Measurements from ENCODE around the gene HNRNPC. TPM values are rescaled to one million over a fixed set of nuclear protein-coding genes. Genes with fewer than 3 reads are reported as not detected.
"Not testable (repeated sequence)": the region's sequence is repeated elsewhere in the genome, so short reads cannot be mapped to it uniquely, and the experiment has no call there.

The HNRNPC gene
- total RNA-seq, 1 experiment from 2014 or later, result 1,144 TPM

GRCh38 chr14:21169573-21169972 lies 99.7 kb downstream of the HNRNPC start:
- H3K4me3 ChIP-seq (ENCODE audit: low read length), result no peak overlapping the region
- no peak overlapping the region for H3K9ac ChIP-seq (ENCODE audit: low read length)
- H3K4me2 ChIP-seq (ENCODE audit: low read depth, low read length, poor library complexity, severe bottlenecking), result no peak overlapping the region
- no peaks in the 10 kb centered on the region for H3K9me2 ChIP-seq (replicated peaks; ENCODE audit: insufficient read depth, low read length)
- H3K27me3 ChIP-seq (ENCODE audit: low read length), result peaks cover 8% of the 10 kb centered on the region; the same call in 1 of the 2 replicates
- no peaks in the 10 kb centered on the region for H3K36me3 ChIP-seq (ENCODE audit: insufficient read depth, low read length)
- no peaks in the 10 kb centered on the region for H3K79me2 ChIP-seq (ENCODE audit: low read length)
- no peak overlapping the region for H2AFZ ChIP-seq (ENCODE audit: low read length)
- H3K27ac ChIP-seq (ENCODE audit: low read length), result no peak overlapping the region
- DNase-seq, result no peak
- peaks cover 6% of the 10 kb centered on the region; the same call in 1 of the 2 replicates for H3K9me3 ChIP-seq (ENCODE audit: low read length)
- no peaks in the 10 kb centered on the region for H3K4me1 ChIP-seq (ENCODE audit: low read length)
- no peaks in the 10 kb centered on the region for H4K20me1 ChIP-seq (ENCODE audit: insufficient read depth, low read depth, low read length)

GRCh38 chr14:21168055-21168454 lies 101.2 kb downstream of the HNRNPC start:
- no peak overlapping the region for H3K4me2 ChIP-seq (ENCODE audit: low read depth, low read length, poor library complexity, severe bottlenecking)
- no peak overlapping the region for H3K27ac ChIP-seq (ENCODE audit: low read length)
- no peak overlapping the region for H3K9ac ChIP-seq (ENCODE audit: low read length)
- H3K4me1 ChIP-seq (ENCODE audit: low read length), result no peaks in the 10 kb centered on the region
- no peaks in the 10 kb centered on the region for H3K36me3 ChIP-seq (ENCODE audit: insufficient read depth, low read length)
- H2AFZ ChIP-seq (ENCODE audit: low read length), result no peak overlapping the region
- H3K27me3 ChIP-seq (ENCODE audit: low read length), result peaks cover 8% of the 10 kb centered on the region; the same call in 1 of the 2 replicates
- no peaks in the 10 kb centered on the region for H3K79me2 ChIP-seq (ENCODE audit: low read length)
- H3K9me2 ChIP-seq (replicated peaks; ENCODE audit: insufficient read depth, low read length), result no peaks in the 10 kb centered on the region
- DNase-seq, result no peak
- no peaks in the 10 kb centered on the region for H4K20me1 ChIP-seq (ENCODE audit: insufficient read depth, low read depth, low read length)
- peaks cover 6% of the 10 kb centered on the region; the same call in 1 of the 2 replicates for H3K9me3 ChIP-seq (ENCODE audit: low read length)
- H3K4me3 ChIP-seq (ENCODE audit: low read length), result no peak overlapping the region

DNA sequence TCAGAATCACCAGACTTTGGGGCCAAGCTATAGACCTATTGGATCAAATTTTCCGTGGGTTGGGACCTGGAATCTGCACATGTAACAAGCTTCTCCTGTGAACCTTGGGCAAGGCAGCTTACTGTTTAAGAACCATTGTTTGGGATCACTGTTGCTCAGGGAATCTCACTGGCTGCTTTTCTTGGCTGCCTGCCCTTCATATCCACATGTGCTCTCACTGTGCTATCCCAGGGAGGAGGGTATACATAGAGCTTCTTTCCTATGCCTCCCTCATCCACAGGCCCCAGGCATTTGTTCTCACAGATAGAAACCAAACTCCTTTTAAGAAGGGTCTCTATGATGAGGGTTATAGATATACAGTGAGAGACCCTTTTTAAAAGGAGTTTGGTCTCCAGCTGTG lies 103.6 kb downstream of the HNRNPC start:
- not testable (repeated sequence) for H3K27ac ChIP-seq (ENCODE audit: low read length); H4K20me1 ChIP-seq (ENCODE audit: insufficient read depth, low read depth, low read length); H3K27me3 ChIP-seq (ENCODE audit: low read length); H2AFZ ChIP-seq (ENCODE audit: low read length); H3K4me3 ChIP-seq (ENCODE audit: low read length); DNase-seq; H3K79me2 ChIP-seq (ENCODE audit: low read length); H3K36me3 ChIP-seq (ENCODE audit: insufficient read depth, low read length); H3K9me3 ChIP-seq (ENCODE audit: low read length); H3K4me2 ChIP-seq (ENCODE audit: low read depth, low read length, poor library complexity, severe bottlenecking); H3K4me1 ChIP-seq (ENCODE audit: low read length); H3K9me2 ChIP-seq (replicated peaks; ENCODE audit: insufficient read depth, low read length); H3K9ac ChIP-seq (ENCODE audit: low read length)

GRCh38 chr14:21165002-21165605 lies 104.1 kb downstream of the HNRNPC start:
- not testable (repeated sequence) for H2AFZ ChIP-seq (ENCODE audit: low read length); H3K4me1 ChIP-seq (ENCODE audit: low read length); H4K20me1 ChIP-seq (ENCODE audit: insufficient read depth, low read depth, low read length); H3K79me2 ChIP-seq (ENCODE audit: low read length); H3K4me2 ChIP-seq (ENCODE audit: low read depth, low read length, poor library complexity, severe bottlenecking); H3K9ac ChIP-seq (ENCODE audit: low read length); H3K27ac ChIP-seq (ENCODE audit: low read length); H3K9me2 ChIP-seq (replicated peaks; ENCODE audit: insufficient read depth, low read length); H3K4me3 ChIP-seq (ENCODE audit: low read length); H3K9me3 ChIP-seq (ENCODE audit: low read length); DNase-seq; H3K36me3 ChIP-seq (ENCODE audit: insufficient read depth, low read length); H3K27me3 ChIP-seq (ENCODE audit: low read length)

DNA sequence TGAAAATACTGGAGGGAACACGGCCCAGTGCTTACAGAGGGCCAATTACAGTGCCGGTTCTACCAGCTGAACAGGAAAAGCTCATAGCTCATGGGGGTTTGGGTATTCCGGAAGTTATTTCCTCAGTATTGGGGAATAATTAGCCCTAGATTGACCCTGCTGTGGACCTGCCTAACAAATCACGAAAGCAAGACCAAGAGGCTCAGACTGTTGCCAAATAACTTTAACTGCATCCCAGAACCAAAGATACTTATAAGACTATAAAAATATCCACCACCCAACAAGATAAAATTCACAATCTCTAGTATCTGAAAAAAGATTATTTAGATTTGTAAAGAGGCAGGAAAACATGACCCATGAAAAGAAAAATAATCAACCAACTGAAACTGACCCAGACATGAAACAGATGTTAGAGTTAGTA lies 105.4 kb downstream of the HNRNPC start:
- DNase-seq, result no peak
- no peak overlapping the region for H2AFZ ChIP-seq (ENCODE audit: low read length)
- no peak overlapping the region for H3K4me2 ChIP-seq (ENCODE audit: low read depth, low read length, poor library complexity, severe bottlenecking)
- H3K9ac ChIP-seq (ENCODE audit: low read length), result no peak overlapping the region
- no peaks in the 10 kb centered on the region for H4K20me1 ChIP-seq (ENCODE audit: insufficient read depth, low read depth, low read length)
- H3K36me3 ChIP-seq (ENCODE audit: insufficient read depth, low read length), result no peaks in the 10 kb centered on the region
- no peaks in the 10 kb centered on the region for H3K27me3 ChIP-seq (ENCODE audit: low read length)
- no peaks in the 10 kb centered on the region for H3K4me1 ChIP-seq (ENCODE audit: low read length)
- H3K9me2 ChIP-seq (replicated peaks; ENCODE audit: insufficient read depth, low read length), result no peaks in the 10 kb centered on the region
- H3K79me2 ChIP-seq (ENCODE audit: low read length), result no peaks in the 10 kb centered on the region
- H3K4me3 ChIP-seq (ENCODE audit: low read length), result no peak overlapping the region
- no peak overlapping the region for H3K27ac ChIP-seq (ENCODE audit: low read length)
- no peaks in the 10 kb centered on the region for H3K9me3 ChIP-seq (ENCODE audit: low read length)

DNA sequence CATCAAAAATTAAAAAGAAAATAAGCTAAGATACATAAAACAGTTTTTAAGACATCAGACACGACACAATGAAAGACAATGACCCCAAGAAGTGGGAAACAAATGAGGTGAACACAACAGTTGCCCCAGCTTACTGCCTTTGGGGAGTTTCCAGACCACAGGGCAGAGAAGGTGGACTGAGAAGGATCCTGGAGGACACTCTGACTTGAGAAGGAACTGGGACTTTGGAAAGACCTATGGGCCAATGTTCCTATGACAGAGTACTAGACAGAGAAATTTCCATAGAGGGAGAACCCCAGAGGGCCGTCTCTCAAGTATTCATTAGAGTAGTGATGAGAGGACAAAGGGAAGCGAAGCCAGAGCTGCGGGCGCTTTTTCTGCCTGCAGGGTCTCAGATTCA lies 107.2 kb downstream of the HNRNPC start:
- no peak overlapping the region for H3K9ac ChIP-seq (ENCODE audit: low read length)
- no peak overlapping the region for H2AFZ ChIP-seq (ENCODE audit: low read length)
- H3K9me3 ChIP-seq (ENCODE audit: low read length), result no peaks in the 10 kb centered on the region
- H3K36me3 ChIP-seq (ENCODE audit: insufficient read depth, low read length), result no peaks in the 10 kb centered on the region
- no peaks in the 10 kb centered on the region for H4K20me1 ChIP-seq (ENCODE audit: insufficient read depth, low read depth, low read length)
- no peak overlapping the region for H3K4me2 ChIP-seq (ENCODE audit: low read depth, low read length, poor library complexity, severe bottlenecking)
- H3K9me2 ChIP-seq (replicated peaks; ENCODE audit: insufficient read depth, low read length), result no peaks in the 10 kb centered on the region
- no peaks in the 10 kb centered on the region for H3K79me2 ChIP-seq (ENCODE audit: low read length)
- DNase-seq, result no peak
- H3K27me3 ChIP-seq (ENCODE audit: low read length), result no peaks in the 10 kb centered on the region
- H3K27ac ChIP-seq (ENCODE audit: low read length), result no peak overlapping the region
- no peak overlapping the region for H3K4me3 ChIP-seq (ENCODE audit: low read length)
- H3K4me1 ChIP-seq (ENCODE audit: low read length), result no peaks in the 10 kb centered on the region

DNA sequence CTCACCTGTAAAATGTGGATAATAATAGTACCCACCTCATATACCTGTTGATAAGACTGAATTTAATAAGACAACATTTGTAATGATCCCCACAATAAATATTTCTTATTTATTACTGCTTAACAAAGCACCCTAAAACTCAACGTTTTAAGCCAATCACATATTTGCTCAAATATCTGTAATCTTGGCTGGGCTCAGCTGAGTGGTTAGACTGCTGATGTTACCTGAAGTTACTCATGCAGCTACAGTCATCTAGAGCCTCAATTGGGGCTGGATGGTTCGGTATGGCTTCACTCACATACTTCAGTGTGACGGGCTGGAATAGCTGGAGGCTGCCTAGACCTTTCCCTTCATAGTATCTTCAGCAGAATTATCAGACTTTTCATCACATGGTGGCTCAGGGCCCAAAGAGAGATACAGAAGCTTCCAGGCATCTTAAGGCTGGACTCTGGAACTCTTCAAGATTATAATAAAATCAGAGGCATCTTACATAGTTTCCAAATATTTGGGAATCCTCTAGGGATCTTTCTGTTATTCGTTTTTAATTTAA lies 109.1 kb downstream of the HNRNPC start:
- Histone ChIP-seq H3K27ac (ENCODE audit: low read length) (no peak overlapping the region), H3K9ac (ENCODE audit: low read length) (no peak overlapping the region), H3K79me2 (ENCODE audit: low read length) (no peaks in the 10 kb centered on the region), H3K4me3 (ENCODE audit: low read length) (no peak overlapping the region), H3K27me3 (ENCODE audit: low read length) (no peaks in the 10 kb centered on the region), H3K4me2 (ENCODE audit: low read depth, low read length, poor library complexity, severe bottlenecking) (no peak overlapping the region), H3K9me2 (replicated peaks; ENCODE audit: insufficient read depth, low read length) (no peaks in the 10 kb centered on the region), H4K20me1 (ENCODE audit: insufficient read depth, low read depth, low read length) (no peaks in the 10 kb centered on the region), H2AFZ (ENCODE audit: low read length) (no peak overlapping the region), H3K36me3 (ENCODE audit: insufficient read depth, low read length) (no peaks in the 10 kb centered on the region), H3K4me1 (ENCODE audit: low read length) (no peaks in the 10 kb centered on the region), H3K9me3 (ENCODE audit: low read length) (no peaks in the 10 kb centered on the region)
- DNase-seq, result no peak

All from Karpas-422 (cell line).